Measurements from ENCODE around the gene PIP5K1B.

DNA sequence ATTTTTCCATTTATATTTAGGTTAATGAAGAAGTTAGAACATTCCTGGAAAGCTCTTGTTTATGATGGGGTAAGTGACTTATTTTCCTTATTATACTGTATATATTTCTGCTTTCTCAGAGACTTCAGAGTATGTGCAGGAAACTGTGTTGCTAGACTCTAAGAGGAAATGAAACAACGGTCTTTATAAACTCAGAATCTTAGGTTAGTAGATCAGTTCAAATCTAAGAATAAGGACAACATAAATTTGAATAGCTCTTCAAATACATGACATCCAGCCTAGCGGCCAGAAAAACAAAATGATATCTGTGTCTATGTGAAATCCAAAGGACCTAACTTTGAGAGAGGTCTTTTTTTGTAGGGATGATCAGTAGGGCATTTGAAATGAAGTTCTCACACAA, 214.6 kb downstream of the PIP5K1B start:
- TF ChIP-seq POLR2AphosphoS5 (IDR thresholded peaks at IDR 0.05; ENCODE audit: low read depth, low read length) (no peak), TAF1 (IDR thresholded peaks at IDR 0.05; ENCODE audit: borderline replicate concordance, low read depth, low read length) (no peak)
